GM23338 (cell line): ENCODE data around the gene TTC39B. TPM values are rescaled to one million over a fixed set of nuclear protein-coding genes. Genes with fewer than 3 reads are reported as not detected.

ENCODE experiments used
- ATAC-seq: fragments of 200-7000 bp; cut with Tn5 transposase; 3 replicates; pipeline ENCODE4 v1.9.1; 2020
- DNase-seq: peaks from one replicate; pipeline ENCODE4 v3.0.0-alpha.2; 2015; ENCODE audit warnings: low spot score
- H2AFZ ChIP-seq: fragments of 200-600 bp; sonication (generic); 2 replicates; pipeline ENCODE4 v1.8.0; 2016; ENCODE audit warnings: antibody characterized with exemption, mild to moderate bottlenecking, moderate library complexity
- H3F3A ChIP-seq: fragments of 200-600 bp; sonication (generic); replicated peaks from 2 replicates; pipeline ENCODE4 v1.8.0; 2017; ENCODE audit warnings: antibody characterized with exemption, mixed run types, low read depth
- H3K27ac ChIP-seq: fragments of 200-600 bp; sonication (generic); 2 replicates; pipeline ENCODE4 v1.6.1; 2016; ENCODE audit warnings: low read depth
- H3K27me3 ChIP-seq: fragments of 200-600 bp; sonication (generic); 2 replicates; pipeline ENCODE4 v1.8.0; 2016; ENCODE audit warnings: mild to moderate bottlenecking, mixed run types, moderate library complexity; ENCODE audit not compliant: insufficient read depth
- H3K36me3 ChIP-seq: fragments of 200-600 bp; sonication (generic); 2 replicates; pipeline ENCODE4 v1.8.0; 2016; ENCODE audit warnings: mild to moderate bottlenecking; ENCODE audit not compliant: insufficient read depth
- H3K4me1 ChIP-seq: fragments of 200-600 bp; sonication (generic); 2 replicates; pipeline ENCODE4 v1.8.0; 2016; ENCODE audit warnings: mild to moderate bottlenecking, moderate library complexity; ENCODE audit not compliant: insufficient read depth
- H3K4me2 ChIP-seq: fragments of 200-600 bp; sonication (generic); 2 replicates; pipeline ENCODE4 v1.7.1; 2017; ENCODE audit warnings: mixed run types
- H3K4me3 ChIP-seq: fragments of 200-600 bp; sonication (generic); 2 replicates; pipeline ENCODE4 v1.6.1; 2016; ENCODE audit warnings: mixed run types
- H3K79me2 ChIP-seq: fragments of 200-600 bp; sonication (generic); replicated peaks from 2 replicates; pipeline ENCODE4 v1.8.0; 2017; ENCODE audit warnings: mild to moderate bottlenecking; ENCODE audit not compliant: insufficient read depth
- H3K9me2 ChIP-seq: fragments of 200-600 bp; sonication (generic); 2 replicates; pipeline ENCODE4 v1.8.0; 2017; ENCODE audit not compliant: insufficient read depth
- H4K20me1 ChIP-seq: fragments of 200-600 bp; sonication (generic); replicated peaks from 2 replicates; pipeline ENCODE4 v1.8.0; 2017; ENCODE audit warnings: mild to moderate bottlenecking; ENCODE audit not compliant: insufficient read depth
- H3K27ac Mint-ChIP-seq: 2 replicates; pipeline ENCODE4 v1.8.0; 2020; ENCODE audit warnings: inconsistent platforms, mild to moderate bottlenecking, moderate library complexity, mixed read lengths
- H3K27me3 Mint-ChIP-seq: 3 replicates; pipeline ENCODE4 v1.8.0; 2022; ENCODE audit warnings: low read depth, mild to moderate bottlenecking, moderate library complexity, mixed read lengths, inconsistent platforms; ENCODE audit not compliant: insufficient read depth, poor library complexity
- H3K36me3 Mint-ChIP-seq: 3 replicates; pipeline ENCODE4 v1.8.0; 2021; ENCODE audit warnings: low read depth, mild to moderate bottlenecking, inconsistent platforms, moderate library complexity, mixed read lengths
- H3K4me1 Mint-ChIP-seq: 3 replicates; pipeline ENCODE4 v1.8.0; 2020; ENCODE audit warnings: mild to moderate bottlenecking, inconsistent platforms, mixed read lengths
- H3K4me3 Mint-ChIP-seq: 3 replicates; pipeline ENCODE4 v1.8.0; 2021; ENCODE audit warnings: moderate library complexity, mild to moderate bottlenecking, inconsistent platforms, mixed read lengths
- H3K9me3 Mint-ChIP-seq: 3 replicates; pipeline ENCODE4 v1.8.0; 2020; ENCODE audit warnings: moderate library complexity, mild to moderate bottlenecking, inconsistent platforms, mixed read lengths
- CREB1 ChIP-seq: fragments of 250-450 bp; sonication (Bioruptor Pico); IDR thresholded peaks from 2 replicates; pipeline ENCODE4 v1.5.0; 2020; ENCODE audit warnings: low read depth, mild to moderate bottlenecking, moderate library complexity
- EZH2phosphoT487 ChIP-seq: fragments of 200-600 bp; sonication (generic); IDR thresholded peaks from one replicate; pipeline ENCODE4 v1.8.1; 2018; ENCODE audit warnings: antibody characterized with exemption; ENCODE audit not compliant: unreplicated experiment
- JUNB ChIP-seq: IDR thresholded peaks from one replicate; pipeline ENCODE4 v1.6.1; 2016; ENCODE audit warnings: antibody characterized with exemption; ENCODE audit not compliant: unreplicated experiment
- NANOG ChIP-seq: IDR thresholded peaks from 2 replicates; pipeline ENCODE4 v1.6.1; 2016; ENCODE audit warnings: antibody characterized with exemption, borderline replicate concordance
- POLR2AphosphoS5 ChIP-seq: IDR thresholded peaks from 2 replicates; pipeline ENCODE4 v1.6.1; 2016; ENCODE audit warnings: antibody characterized with exemption, low read depth
- STAT1 ChIP-seq: IDR thresholded peaks from one replicate; pipeline ENCODE4 v1.6.1; 2016; ENCODE audit warnings: antibody characterized with exemption; ENCODE audit not compliant: unreplicated experiment
- ZNF462 ChIP-seq: fragments of 250-450 bp; sonication (Bioruptor Pico); IDR thresholded peaks from 2 replicates; pipeline ENCODE4 v1.5.0; 2020; ENCODE audit warnings: mild to moderate bottlenecking, moderate library complexity
- polyA plus RNA-seq: library from polyadenylated mRNA; unstranded; fragments of >200 nt; fragmentation: Nextera tagmentation; extraction: Ambion mirVana; gene quantifications from 2 replicates; pipeline ENCODE4 v1.2.1, GENCODE V29; 2016
- total RNA-seq: library from RNA; depleted of rRNA; stranded (reverse); fragments of >200 nt; shearing (Covaris generic); gene quantifications from 2 replicates; pipeline ENCODE4 v1.2.3, GENCODE V29; 2014

The TTC39B gene
- total and polyA plus RNA-seq, 2 experiments from 2014 or later: 2.8 to 11.1 TPM

DNA sequence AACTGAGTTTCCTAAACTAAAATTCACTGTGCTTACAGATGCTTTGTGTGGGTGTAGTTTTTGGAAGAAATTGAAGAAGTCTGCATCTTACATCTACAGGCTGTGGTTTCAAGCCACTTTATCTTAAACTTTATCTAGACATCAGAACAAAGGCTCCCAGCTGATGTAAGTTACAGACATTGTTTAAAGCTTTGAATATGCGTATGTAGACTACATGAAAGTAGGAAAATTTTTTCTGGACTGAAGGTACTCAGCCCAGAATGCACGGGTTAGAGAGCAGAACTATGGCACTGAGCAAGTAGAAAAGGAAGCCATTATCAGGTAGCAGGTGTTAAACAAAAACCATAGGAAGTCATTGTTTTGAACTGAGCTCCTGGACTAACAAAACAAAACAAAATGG is 185.4 kb downstream of the TTC39B start (continued):
- TF ChIP-seq ZNF462 (CRISPR knock-in tag) (no peak), NANOG (no peak), POLR2AphosphoS5 (no peak), STAT1 (no peak)

- Mint-ChIP-seq H3K36me3 (no peaks in the 10 kb centered on the region), H3K9me3 (no peaks in the 10 kb centered on the region), H3K27ac (peak overlapping the region; percentile 66; the same call in 1 of the 2 replicates), H3K4me3 (0 out of 3 replicates have a peak overlapping the region, but pooled peaks have one; percentile 7), H3K4me1 (peaks cover 28% of the 10 kb centered on the region), H3K27me3 (peaks cover 11% of the 10 kb centered on the region)
- Histone ChIP-seq H2AFZ (peak overlapping the region; percentile 24), H3K9me2 (peaks cover 17% of the 10 kb centered on the region; the same call in 1 of the 2 replicates), H3K79me2 (no peaks in the 10 kb centered on the region), H3K4me3 (no peak overlapping the region), H3K27ac (no peak overlapping the region), H3K27me3 (no peaks in the 10 kb centered on the region), H4K20me1 (no peaks in the 10 kb centered on the region), H3K4me1 (peaks cover 9% of the 10 kb centered on the region; the same call in 1 of the 2 replicates), H3F3A (no peaks in the 10 kb centered on the region), H3K4me2 (peak overlapping the region; percentile 13), H3K36me3 (no peaks in the 10 kb centered on the region)
- TF ChIP-seq CREB1 (CRISPR knock-in tag): no peak
- TF ChIP-seq ZNF462 (CRISPR knock-in tag): no peak
- no peak for TF ChIP-seq EZH2phosphoT487
- no peak for TF ChIP-seq JUNB
- DNase-seq: peak; percentile 26
- ATAC-seq: peak; percentile 58
These were observed 190.9 kb downstream of the TTC39B start for GRCh38 chr9:15116130-15116580.
